Sigmoid colon (tissue), 3 donors: ENCODE results near the gene ANXA2R.

Source experiments
- CTCF ChIP-seq, 4 experiments: fragments of 450-650 bp in 3 of 4; fragments of 200-600 bp in 1 of 4; IDR thresholded peaks; one replicate each; pipeline ENCODE4 v1.5.1; 2016 to 2019; ENCODE audit warnings: antibody characterized with exemption in 4 of 4, mild to moderate bottlenecking in 3 of 4, moderate library complexity in 2 of 4
- POLR2A ChIP-seq, 2 donors: fragments of 450-650 bp; IDR thresholded peaks; one replicate each; pipeline ENCODE4 v1.6.1; 2016; ENCODE audit warnings: antibody characterized with exemption in 2 of 2, mild to moderate bottlenecking in 2 of 2, moderate library complexity in 2 of 2

GRCh38 chr5:43019614-43020398 is 20.3 kb downstream of the ANXA2R start:
- no peak for TF ChIP-seq POLR2A (IDR thresholded peaks at IDR 0.05)
- TF ChIP-seq CTCF (IDR thresholded peaks at IDR 0.05): peak in 1 of 4 experiments; percentile 41
